ENCODE measurements around the gene LSM4.

LSM4 gene

GRCh38 chr19:18264971-18265540 lies 57.8 kb downstream of the LSM4 start:
- H3K4me3 ChIP-seq (ENCODE audit: low read length), result no peak overlapping the region
- TF ChIP-seq, protein P1, sequence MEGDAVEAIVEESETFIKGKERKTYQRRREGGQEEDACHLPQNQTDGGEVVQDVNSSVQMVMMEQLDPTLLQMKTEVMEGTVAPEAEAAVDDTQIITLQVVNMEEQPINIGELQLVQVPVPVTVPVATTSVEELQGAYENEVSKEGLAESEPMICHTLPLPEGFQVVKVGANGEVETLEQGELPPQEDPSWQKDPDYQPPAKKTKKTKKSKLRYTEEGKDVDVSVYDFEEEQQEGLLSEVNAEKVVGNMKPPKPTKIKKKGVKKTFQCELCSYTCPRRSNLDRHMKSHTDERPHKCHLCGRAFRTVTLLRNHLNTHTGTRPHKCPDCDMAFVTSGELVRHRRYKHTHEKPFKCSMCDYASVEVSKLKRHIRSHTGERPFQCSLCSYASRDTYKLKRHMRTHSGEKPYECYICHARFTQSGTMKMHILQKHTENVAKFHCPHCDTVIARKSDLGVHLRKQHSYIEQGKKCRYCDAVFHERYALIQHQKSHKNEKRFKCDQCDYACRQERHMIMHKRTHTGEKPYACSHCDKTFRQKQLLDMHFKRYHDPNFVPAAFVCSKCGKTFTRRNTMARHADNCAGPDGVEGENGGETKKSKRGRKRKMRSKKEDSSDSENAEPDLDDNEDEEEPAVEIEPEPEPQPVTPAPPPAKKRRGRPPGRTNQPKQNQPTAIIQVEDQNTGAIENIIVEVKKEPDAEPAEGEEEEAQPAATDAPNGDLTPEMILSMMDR (conservative IDR thresholded peaks at IDR 0.05; ENCODE audit: low read depth, low read length), result no peak
- DNase-seq (ENCODE audit: low read depth), result no peak

DNA sequence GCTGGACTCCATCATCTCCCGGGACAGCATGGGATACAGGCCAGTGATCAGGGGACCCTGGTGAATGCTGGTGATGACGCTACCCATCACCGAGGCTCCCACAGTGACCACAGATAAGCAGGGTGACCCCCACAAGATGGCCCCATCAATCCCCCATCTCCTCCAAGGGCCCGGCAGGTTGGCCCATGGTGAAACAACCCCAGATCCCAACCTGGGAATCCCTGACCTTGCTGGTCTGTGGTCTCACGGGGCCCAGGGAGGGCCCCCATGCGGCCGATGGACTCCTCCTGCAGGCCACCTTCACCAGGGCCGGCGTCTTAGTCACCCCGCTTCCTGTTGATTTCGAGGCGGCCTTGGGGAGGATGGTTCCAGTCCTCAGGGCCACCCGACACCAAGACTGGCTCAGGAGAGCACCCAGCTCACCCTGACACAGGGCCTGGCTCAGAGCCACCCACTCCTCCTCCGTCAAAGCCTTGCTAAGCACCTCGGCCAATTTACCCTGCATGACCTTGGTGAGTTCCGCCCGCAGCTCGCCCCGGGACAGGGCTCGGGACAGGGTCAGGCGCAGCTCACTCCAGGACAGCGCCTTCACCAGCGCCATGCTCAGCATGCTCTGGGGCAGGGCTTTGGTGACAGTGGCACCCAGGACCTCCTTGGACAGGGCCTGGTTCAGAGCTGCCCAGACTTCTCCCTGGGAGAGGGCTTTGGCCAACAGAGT lies 58.6 kb downstream of the LSM4 start:
- no peak overlapping the region for H3K4me3 ChIP-seq (ENCODE audit: low read length)
- no peak for DNase-seq (ENCODE audit: low read depth)
- TF ChIP-seq, protein P1 (conservative IDR thresholded peaks at IDR 0.05; ENCODE audit: low read depth, low read length), result no peak

DNA sequence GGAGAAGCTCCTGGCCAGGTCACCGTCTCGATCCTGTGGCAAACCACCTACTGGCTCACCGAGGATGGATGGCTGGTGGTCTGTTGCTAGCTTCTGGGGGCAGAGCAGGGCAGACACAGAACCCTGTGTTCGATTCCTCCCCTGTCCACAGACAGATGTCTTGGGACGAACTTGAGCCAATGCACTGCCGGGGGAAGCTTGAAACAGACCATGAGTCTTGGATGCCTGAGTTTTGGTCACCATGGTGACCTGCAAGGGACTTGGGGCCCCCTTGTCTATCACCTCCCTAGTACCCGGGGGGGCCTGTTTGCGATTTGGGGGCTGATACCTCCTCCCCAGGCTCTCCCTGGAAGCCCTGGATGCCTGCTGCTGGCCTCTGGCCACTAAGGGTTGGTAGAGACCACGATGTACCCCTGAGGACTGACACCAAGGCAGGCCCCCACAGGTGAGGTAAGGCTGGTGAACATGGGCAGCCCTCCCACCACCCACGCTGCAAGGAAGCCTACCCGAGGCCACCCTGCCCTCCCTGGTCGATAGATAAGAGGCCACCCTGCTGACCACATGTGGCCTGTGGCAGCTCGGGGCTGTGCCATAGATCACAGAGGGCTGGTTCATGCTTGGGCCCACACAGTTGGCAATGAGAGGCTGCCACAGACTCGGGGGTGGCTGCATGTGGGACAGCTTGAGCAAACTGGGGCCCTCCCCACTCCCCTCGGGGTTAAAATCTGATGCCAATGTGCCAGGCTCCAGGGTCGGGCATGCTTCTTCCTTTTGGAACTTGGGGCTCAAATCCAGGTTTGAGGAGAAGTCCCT lies 59.3 kb downstream of the LSM4 start:
- no peak overlapping the region for H3K4me3 ChIP-seq (ENCODE audit: low read length)
- DNase-seq (ENCODE audit: low read depth), result no peak
- TF ChIP-seq, protein P1 (conservative IDR thresholded peaks at IDR 0.05; ENCODE audit: low read depth, low read length), result no peak

DNA sequence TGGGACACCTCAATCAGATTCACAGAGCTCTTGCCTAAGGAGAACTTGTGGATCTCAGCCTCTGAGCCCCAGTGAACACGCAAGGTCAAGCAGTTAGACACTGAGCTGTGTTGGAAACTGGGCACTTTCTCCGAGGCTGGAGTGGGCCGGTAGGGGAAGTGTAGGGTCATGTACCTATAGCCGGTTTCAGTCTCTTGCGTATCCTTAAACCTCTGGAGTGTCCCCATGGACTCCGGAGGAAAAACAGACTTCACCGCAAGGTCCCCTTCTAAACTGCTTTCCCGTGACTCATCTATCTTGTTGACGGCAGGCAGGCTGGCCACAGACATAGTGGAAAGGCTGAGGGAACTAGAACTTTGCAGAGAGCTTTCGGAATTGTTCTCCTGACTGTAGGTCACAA lies 60.0 kb downstream of the LSM4 start:
- TF ChIP-seq, protein P1 (conservative IDR thresholded peaks at IDR 0.05; ENCODE audit: low read depth, low read length), result no peak
- DNase-seq (ENCODE audit: low read depth), result no peak

DNA sequence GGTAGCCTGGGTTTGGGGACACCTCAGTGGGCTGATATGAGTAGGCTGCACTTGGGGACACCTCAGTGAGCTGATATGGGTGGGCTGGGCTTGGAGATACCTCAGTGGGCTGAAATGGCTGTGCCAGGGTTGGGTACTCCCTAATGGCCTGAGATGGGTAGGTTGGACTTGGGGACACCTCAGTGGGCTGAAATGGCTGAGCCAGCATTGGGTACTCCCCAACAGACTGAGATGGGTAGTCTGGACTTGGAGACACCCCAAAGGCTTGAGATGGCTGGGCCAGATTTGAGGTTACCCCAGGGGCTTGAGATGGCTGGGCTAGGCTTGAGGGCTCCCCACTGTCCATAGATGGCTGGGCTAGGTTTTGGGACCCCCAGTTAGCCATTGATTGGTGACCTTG lies 60.7 kb downstream of the LSM4 start:
- TF ChIP-seq, protein P1 (conservative IDR thresholded peaks at IDR 0.05; ENCODE audit: low read depth, low read length), result no peak
- no peak for DNase-seq (ENCODE audit: low read depth)

More for the DNA sequence above, 60.0 kb downstream of the LSM4 start:
- H3K4me3 ChIP-seq (ENCODE audit: low read length), result no peak overlapping the region

DNA sequence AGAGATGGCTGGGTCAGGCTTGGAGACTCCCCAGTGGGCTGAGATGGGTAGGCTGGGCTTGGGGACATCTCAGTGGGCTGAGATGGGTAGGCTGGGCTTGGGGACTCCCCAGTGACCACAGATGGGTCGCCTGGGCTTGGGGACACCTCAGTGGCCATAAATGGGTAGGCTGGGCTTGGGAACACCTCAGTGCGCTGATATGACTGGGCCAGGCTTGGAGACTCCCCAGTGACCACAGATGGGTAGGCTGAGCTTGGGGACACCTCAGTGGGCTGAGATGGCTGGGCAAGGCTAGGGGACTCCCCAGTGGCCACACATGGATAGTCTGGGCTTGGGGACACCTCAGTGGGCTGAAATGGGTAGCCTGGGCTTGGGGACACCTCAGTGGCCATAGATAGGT lies 61.4 kb downstream of the LSM4 start:
- TF ChIP-seq, protein P1 (conservative IDR thresholded peaks at IDR 0.05; ENCODE audit: low read depth, low read length), result no peak
- DNase-seq (ENCODE audit: low read depth), result no peak
- H3K4me3 ChIP-seq (ENCODE audit: low read length), result no peak overlapping the region

More for the DNA sequence above, 60.7 kb downstream of the LSM4 start:
- H3K4me3 ChIP-seq (ENCODE audit: low read length), result no peak overlapping the region
